ENCODE data around the gene MYO3B. TPM values are rescaled to one million over a fixed set of nuclear protein-coding genes. Genes with fewer than 3 reads are reported as not detected.

MYO3B gene
- total RNA-seq, 4 donors from 2014 or later, result not detected

DNA sequence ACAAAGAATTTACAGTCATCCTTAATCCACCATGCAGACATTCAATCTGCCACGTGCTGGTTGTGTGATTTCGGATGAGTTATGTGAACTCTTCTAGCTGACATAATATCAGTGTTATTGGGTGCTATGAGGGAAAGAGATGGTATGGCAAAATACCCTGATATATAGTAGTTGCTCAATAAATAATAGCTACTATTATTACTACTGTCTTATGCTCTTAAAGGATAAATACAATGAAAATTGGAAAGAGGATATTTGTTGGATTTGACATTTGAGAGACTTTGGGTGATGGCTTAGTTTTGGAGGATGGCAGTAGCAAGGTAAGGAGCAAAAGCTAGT, 86.5 kb downstream of the MYO3B start:
- TF ChIP-seq, protein P1, sequence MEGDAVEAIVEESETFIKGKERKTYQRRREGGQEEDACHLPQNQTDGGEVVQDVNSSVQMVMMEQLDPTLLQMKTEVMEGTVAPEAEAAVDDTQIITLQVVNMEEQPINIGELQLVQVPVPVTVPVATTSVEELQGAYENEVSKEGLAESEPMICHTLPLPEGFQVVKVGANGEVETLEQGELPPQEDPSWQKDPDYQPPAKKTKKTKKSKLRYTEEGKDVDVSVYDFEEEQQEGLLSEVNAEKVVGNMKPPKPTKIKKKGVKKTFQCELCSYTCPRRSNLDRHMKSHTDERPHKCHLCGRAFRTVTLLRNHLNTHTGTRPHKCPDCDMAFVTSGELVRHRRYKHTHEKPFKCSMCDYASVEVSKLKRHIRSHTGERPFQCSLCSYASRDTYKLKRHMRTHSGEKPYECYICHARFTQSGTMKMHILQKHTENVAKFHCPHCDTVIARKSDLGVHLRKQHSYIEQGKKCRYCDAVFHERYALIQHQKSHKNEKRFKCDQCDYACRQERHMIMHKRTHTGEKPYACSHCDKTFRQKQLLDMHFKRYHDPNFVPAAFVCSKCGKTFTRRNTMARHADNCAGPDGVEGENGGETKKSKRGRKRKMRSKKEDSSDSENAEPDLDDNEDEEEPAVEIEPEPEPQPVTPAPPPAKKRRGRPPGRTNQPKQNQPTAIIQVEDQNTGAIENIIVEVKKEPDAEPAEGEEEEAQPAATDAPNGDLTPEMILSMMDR (IDR thresholded peaks at IDR 0.05), result no peak
- no peak for DNase-seq (ENCODE audit: low spot score)
- no peak for ATAC-seq (ENCODE audit: low FRiP score)

DNA sequence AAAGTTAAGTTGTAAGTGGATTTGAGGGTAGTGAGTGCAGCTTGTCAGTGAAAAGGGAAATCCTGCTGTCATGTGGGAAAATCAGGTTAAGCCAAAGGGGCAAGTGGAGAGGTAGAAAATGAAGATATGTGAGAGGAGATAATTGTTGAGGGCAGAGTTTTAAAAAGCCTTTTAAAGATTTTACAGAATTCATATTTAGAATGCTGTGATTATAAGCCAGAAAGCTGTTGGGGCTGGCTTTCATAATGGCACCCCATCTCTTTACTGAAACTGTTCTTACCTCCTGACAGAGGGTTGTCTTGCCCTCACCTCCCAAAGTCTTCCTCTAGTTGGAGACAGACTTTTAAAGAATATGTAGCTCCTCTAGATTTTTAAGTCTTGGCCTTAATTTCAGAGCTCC, 86.9 kb downstream of the MYO3B start:
- DNase-seq (ENCODE audit: low spot score), result no peak
- no peak for ATAC-seq (ENCODE audit: low FRiP score)
- TF ChIP-seq, protein P1 (IDR thresholded peaks at IDR 0.05), result no peak

- ATAC-seq (ENCODE audit: low FRiP score) (no peak), DNase-seq (ENCODE audit: low spot score) (no peak)
- TF ChIP-seq, protein P1 (IDR thresholded peaks at IDR 0.05), result no peak
Observed at GRCh38 chr2:170265321-170265720, 87.4 kb downstream of the MYO3B start.

DNA sequence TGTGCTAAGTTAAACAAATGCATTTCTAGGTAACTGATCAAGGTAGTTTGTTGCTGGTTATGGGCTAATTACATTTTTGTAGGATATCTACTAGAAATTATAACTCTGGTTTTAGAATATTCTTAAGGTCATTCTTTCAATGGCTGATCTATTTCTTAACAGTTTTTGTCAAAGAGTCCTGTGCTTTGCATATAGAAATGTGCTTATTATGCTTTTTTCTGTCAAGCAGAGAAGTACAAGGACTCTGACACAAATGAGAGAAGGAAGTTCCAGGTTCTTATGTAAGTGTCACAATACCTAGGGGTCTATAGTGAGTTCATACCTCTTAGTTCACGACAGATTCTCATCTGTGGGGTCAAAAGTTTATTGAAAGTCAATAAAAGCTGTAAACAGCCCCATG, 88.4 kb downstream of the MYO3B start:
- DNase-seq (ENCODE audit: low spot score), result no peak
- no peak for ATAC-seq (ENCODE audit: low FRiP score)
- TF ChIP-seq, protein P1 (IDR thresholded peaks at IDR 0.05), result no peak

GRCh38 chr2:170267071-170267470, 89.1 kb downstream of the MYO3B start:
- no peak for ATAC-seq (ENCODE audit: low FRiP score)
- TF ChIP-seq, protein P1 (IDR thresholded peaks at IDR 0.05), result no peak
- no peak for DNase-seq (ENCODE audit: low spot score)

GRCh38 chr2:170270278-170270864, 92.4 kb downstream of the MYO3B start:
- no peak for ATAC-seq (ENCODE audit: low FRiP score)
- TF ChIP-seq, protein P1 (IDR thresholded peaks at IDR 0.05), result no peak

DNA sequence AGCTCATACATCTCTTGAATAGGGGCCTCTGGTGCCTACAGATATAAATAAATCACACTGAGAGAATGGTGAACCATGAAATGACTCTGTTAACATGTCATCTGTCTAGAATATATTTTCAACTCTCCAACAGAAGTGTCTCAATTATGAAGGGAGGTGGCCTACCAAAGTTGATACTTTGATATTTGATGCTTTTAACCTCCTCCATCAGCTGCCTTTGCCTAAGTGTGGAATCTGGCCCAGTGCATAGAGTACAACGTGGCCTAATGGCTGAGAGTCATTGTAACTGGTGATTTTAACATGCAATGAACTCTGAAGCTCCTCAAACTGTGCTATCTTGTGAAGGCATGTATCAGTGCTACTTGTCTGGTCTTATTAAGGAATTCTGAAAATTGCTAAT, 93.4 kb downstream of the MYO3B start:
- no peak for ATAC-seq (ENCODE audit: low FRiP score)
- no peak for DNase-seq (ENCODE audit: low spot score)
- TF ChIP-seq, protein P1 (IDR thresholded peaks at IDR 0.05), result no peak

More at GRCh38 chr2:170270278-170270864, 92.4 kb downstream of the MYO3B start:
- no peak for DNase-seq (ENCODE audit: low spot score)
